ENCODE data around the gene ITGA3.

ITGA3 gene

DNA sequence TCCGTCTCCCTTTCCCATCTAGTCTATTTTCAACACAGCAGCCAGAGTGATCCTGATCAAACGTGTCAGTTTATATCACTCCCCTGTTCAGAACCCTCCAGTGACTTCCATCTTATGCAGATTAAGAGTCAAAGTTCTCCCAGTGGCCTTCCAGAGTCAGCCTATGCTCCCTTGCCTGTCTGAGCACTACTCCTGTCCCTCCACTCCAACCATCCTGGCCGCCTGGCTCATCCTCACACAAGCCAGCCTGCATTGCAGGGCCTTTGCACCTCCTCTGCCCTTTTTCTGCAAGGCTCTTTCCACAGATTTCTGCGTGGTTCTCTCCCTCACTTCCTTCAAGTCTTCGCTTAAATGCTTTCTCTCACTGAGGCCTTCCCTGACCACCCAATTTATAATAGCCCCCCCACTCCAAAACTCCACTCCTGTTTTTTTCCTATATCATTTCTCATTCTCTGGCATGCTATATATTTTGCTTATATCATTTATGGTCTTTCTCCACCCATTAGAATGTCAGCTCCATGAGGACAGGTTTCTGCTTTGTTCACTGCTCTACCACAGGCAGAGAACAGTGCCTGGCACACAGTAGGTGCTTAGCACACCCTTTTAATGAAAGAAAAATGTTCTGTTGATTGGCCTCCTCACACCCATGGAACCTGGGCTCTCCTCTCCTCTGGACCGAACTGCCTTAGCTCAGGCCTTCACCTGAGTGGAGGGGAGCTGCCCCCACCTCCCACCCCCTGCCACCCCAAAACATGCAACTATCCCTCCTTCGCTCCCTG lies 64.8 kb downstream of the ITGA3 start:
- TF ChIP-seq, protein P1, sequence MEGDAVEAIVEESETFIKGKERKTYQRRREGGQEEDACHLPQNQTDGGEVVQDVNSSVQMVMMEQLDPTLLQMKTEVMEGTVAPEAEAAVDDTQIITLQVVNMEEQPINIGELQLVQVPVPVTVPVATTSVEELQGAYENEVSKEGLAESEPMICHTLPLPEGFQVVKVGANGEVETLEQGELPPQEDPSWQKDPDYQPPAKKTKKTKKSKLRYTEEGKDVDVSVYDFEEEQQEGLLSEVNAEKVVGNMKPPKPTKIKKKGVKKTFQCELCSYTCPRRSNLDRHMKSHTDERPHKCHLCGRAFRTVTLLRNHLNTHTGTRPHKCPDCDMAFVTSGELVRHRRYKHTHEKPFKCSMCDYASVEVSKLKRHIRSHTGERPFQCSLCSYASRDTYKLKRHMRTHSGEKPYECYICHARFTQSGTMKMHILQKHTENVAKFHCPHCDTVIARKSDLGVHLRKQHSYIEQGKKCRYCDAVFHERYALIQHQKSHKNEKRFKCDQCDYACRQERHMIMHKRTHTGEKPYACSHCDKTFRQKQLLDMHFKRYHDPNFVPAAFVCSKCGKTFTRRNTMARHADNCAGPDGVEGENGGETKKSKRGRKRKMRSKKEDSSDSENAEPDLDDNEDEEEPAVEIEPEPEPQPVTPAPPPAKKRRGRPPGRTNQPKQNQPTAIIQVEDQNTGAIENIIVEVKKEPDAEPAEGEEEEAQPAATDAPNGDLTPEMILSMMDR (IDR thresholded peaks at IDR 0.05; ENCODE audit: low read depth, low read length): no peak
- H3K4me3 ChIP-seq (ENCODE audit: low read depth, low read length): no peak overlapping the region
- DNase-seq (ENCODE audit: low read depth, low spot score): no peak
- in situ Hi-C loops (cut with HindIII; ENCODE audit: low sequenced_read_pairs): no loop called here

DNA sequence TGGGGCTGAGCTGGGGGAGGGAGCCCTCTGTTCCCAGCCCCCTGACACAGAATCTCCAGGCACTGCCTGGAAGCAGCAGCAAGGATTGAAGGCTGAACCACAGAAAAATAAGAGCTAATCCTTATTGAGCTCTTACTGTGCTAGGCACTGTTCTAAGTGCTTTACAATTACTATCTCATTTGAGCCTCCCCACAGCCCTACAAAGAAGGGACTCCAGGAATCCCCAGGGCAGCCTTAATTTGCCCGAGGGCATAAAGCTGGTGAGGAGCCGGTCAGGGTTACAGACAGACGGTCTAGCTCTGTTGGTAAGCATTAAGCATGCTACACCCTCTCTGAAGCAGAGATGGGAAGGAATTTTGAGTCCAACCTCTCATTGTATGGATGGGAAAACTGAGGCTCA lies 67.0 kb downstream of the ITGA3 start:
- DNase-seq (ENCODE audit: low read depth, low spot score): no peak
- H3K4me3 ChIP-seq (ENCODE audit: low read depth, low read length): no peak overlapping the region
- in situ Hi-C loops (cut with HindIII; ENCODE audit: low sequenced_read_pairs): no loop called here
- TF ChIP-seq, protein P1 (IDR thresholded peaks at IDR 0.05; ENCODE audit: low read depth, low read length): no peak

DNA sequence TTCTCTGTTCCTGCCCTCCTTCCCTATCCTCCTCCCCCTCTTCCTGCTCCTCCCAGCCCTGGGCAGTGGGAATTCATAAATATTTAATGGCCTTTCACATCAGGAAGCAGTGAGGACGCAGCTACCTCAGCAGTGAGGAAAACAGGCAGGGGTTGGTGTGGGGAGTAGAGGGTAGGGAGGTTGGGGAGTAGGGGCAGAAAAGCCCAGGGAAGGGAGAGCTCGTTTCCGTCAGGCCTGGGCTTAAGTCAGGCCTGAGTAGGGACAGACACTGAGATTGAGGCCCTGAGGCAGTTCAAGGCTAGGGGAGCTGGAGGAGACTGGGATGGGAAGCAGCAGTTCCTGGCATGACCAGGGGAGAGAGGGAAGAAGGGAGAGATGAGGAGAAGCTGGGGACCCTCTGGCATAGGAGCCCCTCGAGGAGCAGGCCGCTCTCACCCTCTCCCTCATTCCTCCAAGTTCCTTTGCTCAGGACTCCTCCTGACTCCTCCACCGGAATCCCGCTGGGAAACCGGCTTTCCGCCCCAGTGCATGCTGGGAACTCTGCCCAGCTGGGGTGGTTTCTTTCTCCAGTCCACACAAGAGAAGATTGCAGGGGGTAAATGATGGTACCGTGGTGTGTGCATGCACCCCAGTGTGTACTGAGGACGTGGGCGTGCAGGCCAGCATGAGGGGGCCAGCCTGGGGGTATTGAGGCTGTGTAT lies 67.9 kb downstream of the ITGA3 start:
- H3K4me3 ChIP-seq (ENCODE audit: low read depth, low read length): no peak overlapping the region
- in situ Hi-C loops (cut with HindIII; ENCODE audit: low sequenced_read_pairs): no loop called here
- peak; percentile 61 for DNase-seq (ENCODE audit: low read depth, low spot score)
- TF ChIP-seq, protein P1 (IDR thresholded peaks at IDR 0.05; ENCODE audit: low read depth, low read length): no peak

DNA sequence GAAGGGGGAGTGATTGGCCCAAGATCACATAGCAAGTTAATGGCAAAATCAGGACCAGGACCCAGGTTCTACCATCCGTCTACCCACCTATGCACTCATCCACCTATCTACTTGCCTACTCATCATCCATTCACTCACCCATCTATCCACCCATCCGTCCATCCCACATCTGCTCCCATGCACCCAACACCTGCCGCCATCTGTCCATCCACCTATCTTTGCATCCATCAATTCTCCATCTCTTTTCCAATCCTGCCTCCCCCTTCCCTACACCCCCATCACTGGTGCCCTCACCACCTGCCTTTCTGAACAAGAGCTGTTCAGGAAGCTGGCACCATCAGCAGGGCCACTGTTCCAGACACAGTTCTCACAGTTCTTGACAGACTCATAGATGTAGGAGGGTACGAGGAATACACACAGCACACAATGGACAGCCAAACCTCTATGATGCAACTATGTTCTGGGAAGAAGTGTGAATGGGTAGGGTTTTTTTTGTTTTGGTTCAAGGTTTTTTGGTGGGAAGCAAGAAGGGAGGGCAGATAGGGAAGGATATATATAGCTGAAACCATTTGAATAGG lies 69.6 kb downstream of the ITGA3 start:
- DNase-seq (ENCODE audit: low read depth, low spot score): no peak
- in situ Hi-C loops (cut with HindIII; ENCODE audit: low sequenced_read_pairs): no loop called here
- TF ChIP-seq, protein P1 (IDR thresholded peaks at IDR 0.05; ENCODE audit: low read depth, low read length): no peak
- H3K4me3 ChIP-seq (ENCODE audit: low read depth, low read length): no peak overlapping the region

DNA sequence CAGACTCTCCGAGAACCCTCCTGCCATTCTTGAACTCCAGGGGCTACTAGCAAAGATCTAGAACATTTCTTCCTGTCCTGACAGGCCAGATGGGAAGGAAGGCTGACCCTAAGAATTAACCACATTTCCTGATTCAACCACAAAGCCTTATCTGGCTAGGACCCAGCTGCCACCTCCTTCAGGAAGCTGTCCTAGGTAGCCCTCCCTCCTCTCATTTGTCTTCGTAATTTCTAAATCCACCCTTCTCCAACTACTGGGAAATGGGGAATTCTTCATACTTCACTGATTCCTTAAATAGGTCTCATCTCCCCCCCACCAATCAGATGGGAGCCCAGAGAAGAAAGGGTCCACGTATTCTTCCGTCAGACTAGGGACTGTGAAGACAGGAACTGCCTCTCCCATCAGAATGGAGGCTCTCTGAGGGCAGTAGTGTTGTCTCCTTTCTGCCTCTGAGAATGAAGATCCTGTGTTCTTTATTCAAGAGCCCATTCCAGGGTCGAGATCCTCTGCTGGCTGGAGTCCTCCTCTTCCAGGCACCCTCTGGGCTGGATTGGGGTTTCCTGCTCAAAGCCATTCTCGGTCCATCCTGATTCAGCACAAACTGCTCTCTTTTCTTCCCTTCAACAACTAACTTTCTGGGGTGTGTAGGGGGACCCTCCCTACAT lies 71.9 kb downstream of the ITGA3 start:
- in situ Hi-C loops (cut with HindIII; ENCODE audit: low sequenced_read_pairs): no loop called here
- TF ChIP-seq, protein P1 (IDR thresholded peaks at IDR 0.05; ENCODE audit: low read depth, low read length): no peak
- H3K4me3 ChIP-seq (ENCODE audit: low read depth, low read length): no peak overlapping the region
- DNase-seq (ENCODE audit: low read depth, low spot score): no peak

Data from astrocyte of the spinal cord (primary cell).